ENCODE results near the gene LAMB1. TPM values are rescaled to one million over a fixed set of nuclear protein-coding genes. Genes with fewer than 3 reads are reported as not detected.

LAMB1 gene
- total and polyA plus RNA-seq, 2 of the 13 experiments (the other 11 are each of a cell fraction or from before 2014, with no cell fraction given) = 109 to 124 TPM

DNA sequence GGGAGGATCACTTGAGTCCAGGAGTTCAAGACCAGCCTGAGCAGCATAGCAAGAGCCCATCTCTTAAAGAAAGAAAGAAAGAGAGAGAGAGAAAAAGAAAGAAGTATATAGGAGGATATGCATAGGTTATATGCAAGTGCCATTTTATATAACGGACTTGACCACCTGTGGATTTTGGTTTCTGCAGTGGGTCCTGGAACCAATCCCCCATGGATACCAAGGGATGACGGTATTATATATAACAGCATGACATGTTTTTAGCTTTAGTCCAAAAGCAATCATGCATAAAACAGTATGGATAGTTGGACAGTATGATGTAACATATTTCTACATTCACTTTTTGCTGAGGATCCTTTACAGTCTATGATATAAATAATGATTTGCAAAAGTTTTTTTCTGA lies 66.6 kb downstream of the LAMB1 start (continued):
- TF ChIP-seq, protein P1, sequence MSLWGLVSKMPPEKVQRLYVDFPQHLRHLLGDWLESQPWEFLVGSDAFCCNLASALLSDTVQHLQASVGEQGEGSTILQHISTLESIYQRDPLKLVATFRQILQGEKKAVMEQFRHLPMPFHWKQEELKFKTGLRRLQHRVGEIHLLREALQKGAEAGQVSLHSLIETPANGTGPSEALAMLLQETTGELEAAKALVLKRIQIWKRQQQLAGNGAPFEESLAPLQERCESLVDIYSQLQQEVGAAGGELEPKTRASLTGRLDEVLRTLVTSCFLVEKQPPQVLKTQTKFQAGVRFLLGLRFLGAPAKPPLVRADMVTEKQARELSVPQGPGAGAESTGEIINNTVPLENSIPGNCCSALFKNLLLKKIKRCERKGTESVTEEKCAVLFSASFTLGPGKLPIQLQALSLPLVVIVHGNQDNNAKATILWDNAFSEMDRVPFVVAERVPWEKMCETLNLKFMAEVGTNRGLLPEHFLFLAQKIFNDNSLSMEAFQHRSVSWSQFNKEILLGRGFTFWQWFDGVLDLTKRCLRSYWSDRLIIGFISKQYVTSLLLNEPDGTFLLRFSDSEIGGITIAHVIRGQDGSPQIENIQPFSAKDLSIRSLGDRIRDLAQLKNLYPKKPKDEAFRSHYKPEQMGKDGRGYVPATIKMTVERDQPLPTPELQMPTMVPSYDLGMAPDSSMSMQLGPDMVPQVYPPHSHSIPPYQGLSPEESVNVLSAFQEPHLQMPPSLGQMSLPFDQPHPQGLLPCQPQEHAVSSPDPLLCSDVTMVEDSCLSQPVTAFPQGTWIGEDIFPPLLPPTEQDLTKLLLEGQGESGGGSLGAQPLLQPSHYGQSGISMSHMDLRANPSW (CRISPR knock-in tag; IDR thresholded peaks at IDR 0.05; ENCODE audit: borderline replicate concordance) = no peak
- no peak for TF ChIP-seq GZF1 (CRISPR knock-in tag; IDR thresholded peaks at IDR 0.05)

DNA sequence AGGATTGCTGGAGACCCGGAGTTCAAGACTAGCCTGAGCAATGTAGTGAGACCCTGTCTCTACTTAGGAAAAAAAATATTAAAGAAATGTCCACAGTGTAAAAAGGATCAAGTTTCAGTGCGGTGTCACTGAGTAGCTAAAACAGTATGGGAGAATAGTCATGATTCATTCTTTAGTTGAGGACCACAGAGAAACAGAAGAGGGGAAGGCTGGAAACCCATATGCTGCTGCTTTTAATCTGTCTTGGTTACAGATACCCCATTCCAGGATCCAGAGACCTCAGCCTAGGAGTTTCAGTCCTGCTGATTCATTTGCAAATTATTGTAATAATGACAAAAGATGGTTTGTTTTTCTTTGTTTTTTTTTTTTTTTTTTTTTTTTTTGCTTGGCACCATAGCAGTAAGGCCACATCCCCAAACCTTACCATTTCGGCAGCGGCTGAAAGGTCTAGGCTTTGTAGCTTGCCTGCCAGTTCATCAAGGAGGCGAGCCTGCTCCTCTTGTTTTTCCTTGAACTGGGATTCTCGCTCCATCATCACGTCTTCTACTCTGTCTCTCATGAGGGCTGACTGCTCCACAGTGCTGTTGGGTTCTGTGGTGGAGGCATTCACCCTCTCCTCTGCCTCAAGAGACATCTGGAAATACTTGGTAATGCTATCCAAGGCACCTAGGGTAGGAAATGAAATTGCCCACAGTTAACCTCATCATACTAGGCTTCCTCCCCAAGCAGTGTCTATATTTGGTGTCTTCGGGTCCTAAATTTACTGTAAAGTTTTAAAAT lies 67.8 kb downstream of the LAMB1 start:
- DNase-seq (ENCODE audit: low spot score) (no peak), FAIRE-seq (no peak), ATAC-seq (no peak)
- in situ Hi-C loops (cut with HindIII; ENCODE audit: extremely low pct_ligation_motif_present, low pct_unique_long_range_greater_than_20kb) (no loop called here), intact Hi-C loops (cut with micrococcal nuclease; ENCODE audit: unreplicated experiment) (no loop called here)
- H3K27me3 ChIP-seq (ENCODE audit: control insufficient read depth in 1 of 2, insufficient read depth in 2 of 2, low read length in 2 of 2) = no peaks in the 10 kb centered on the region
- ChIA-PET POLR2A (no interaction called here), CTCF (ENCODE audit: low intra/inter-chr PET ratio, low total read pairs) (no interaction called here)
- H3K9me3 ChIP-seq (ENCODE audit: low read length) = no peaks in the 10 kb centered on the region
- 85% methylated on average over 8 of the region's 8 CpGs for WGBS (ENCODE audit: low lambda C conversion rate)
- H3K36me3 ChIP-seq (replicated peaks in 1 of 2; ENCODE audit: control insufficient read depth in 1 of 2, insufficient read depth in 2 of 2, low read length in 2 of 2) = peaks cover 23 to 59% of the 10 kb centered on the region in 2 experiments; a peak in 4 of 5 replicates
- TF ChIP-seq AGO2 (optimal IDR thresholded peaks at IDR 0.05; ENCODE audit: low read depth, low read length) = no peak
- TF ChIP-seq PRPF4 (IDR thresholded peaks at IDR 0.05; ENCODE audit: low read depth, low read length, poor library complexity, severe bottlenecking) = no peak
- TF ChIP-seq STAG1 (CRISPR knock-in tag; IDR thresholded peaks at IDR 0.05) = no peak
- no peak for TF ChIP-seq PTBP1 (IDR thresholded peaks at IDR 0.05; ENCODE audit: low read depth, low read length, poor library complexity, severe bottlenecking)
- TF ChIP-seq ZNF780A (CRISPR knock-in tag; IDR thresholded peaks at IDR 0.05) = no peak
- no peak for TF ChIP-seq CBX2 (IDR thresholded peaks at IDR 0.05; ENCODE audit: low read depth, low read length)
- TF ChIP-seq CBX2 (CRISPR knock-in tag; IDR thresholded peaks at IDR 0.05; ENCODE audit: low read depth) = no peak
- TF ChIP-seq KDM5B (CRISPR knock-in tag; IDR thresholded peaks at IDR 0.05; ENCODE audit: borderline replicate concordance) = no peak
- TF ChIP-seq, protein P2, sequence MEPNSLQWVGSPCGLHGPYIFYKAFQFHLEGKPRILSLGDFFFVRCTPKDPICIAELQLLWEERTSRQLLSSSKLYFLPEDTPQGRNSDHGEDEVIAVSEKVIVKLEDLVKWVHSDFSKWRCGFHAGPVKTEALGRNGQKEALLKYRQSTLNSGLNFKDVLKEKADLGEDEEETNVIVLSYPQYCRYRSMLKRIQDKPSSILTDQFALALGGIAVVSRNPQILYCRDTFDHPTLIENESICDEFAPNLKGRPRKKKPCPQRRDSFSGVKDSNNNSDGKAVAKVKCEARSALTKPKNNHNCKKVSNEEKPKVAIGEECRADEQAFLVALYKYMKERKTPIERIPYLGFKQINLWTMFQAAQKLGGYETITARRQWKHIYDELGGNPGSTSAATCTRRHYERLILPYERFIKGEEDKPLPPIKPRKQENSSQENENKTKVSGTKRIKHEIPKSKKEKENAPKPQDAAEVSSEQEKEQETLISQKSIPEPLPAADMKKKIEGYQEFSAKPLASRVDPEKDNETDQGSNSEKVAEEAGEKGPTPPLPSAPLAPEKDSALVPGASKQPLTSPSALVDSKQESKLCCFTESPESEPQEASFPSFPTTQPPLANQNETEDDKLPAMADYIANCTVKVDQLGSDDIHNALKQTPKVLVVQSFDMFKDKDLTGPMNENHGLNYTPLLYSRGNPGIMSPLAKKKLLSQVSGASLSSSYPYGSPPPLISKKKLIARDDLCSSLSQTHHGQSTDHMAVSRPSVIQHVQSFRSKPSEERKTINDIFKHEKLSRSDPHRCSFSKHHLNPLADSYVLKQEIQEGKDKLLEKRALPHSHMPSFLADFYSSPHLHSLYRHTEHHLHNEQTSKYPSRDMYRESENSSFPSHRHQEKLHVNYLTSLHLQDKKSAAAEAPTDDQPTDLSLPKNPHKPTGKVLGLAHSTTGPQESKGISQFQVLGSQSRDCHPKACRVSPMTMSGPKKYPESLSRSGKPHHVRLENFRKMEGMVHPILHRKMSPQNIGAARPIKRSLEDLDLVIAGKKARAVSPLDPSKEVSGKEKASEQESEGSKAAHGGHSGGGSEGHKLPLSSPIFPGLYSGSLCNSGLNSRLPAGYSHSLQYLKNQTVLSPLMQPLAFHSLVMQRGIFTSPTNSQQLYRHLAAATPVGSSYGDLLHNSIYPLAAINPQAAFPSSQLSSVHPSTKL (CRISPR knock-in tag; IDR thresholded peaks at IDR 0.05) = no peak
- TF ChIP-seq ZNF101 (CRISPR knock-in tag; IDR thresholded peaks at IDR 0.05; ENCODE audit: borderline replicate concordance, low read depth) = no peak
- no peak for TF ChIP-seq ZNF282 (IDR thresholded peaks at IDR 0.05; ENCODE audit: partially characterized antibody)
- no peak for TF ChIP-seq EHMT2 (IDR thresholded peaks at IDR 0.05; ENCODE audit: borderline replicate concordance, low read depth, low read length)
- no peak for TF ChIP-seq ZSCAN22 (CRISPR knock-in tag; IDR thresholded peaks at IDR 0.05)
- no peak for TF ChIP-seq TBL1XR1 (IDR thresholded peaks at IDR 0.05; ENCODE audit: borderline replicate concordance, low read length, partially characterized antibody)
- no peak overlapping the region for H2AFZ ChIP-seq (ENCODE audit: low read length)
- H3K9ac ChIP-seq (ENCODE audit: insufficient read depth, low read depth, low read length) = no peak overlapping the region
- H3K27ac ChIP-seq (ENCODE audit: extremely low read length, insufficient read depth, low read length) = no peak overlapping the region
- H3K4me1 ChIP-seq (ENCODE audit: insufficient read depth, low read length) = no peaks in the 10 kb centered on the region
- H3K79me2 ChIP-seq (ENCODE audit: insufficient read depth, low read length) = no peaks in the 10 kb centered on the region
- no peak overlapping the region for H3K4me2 ChIP-seq (ENCODE audit: low read depth, low read length)
- BruUV-seq (replicated peaks) = no TSS peak
- H3K4me3 ChIP-seq (replicated peaks in 1 of 3; ENCODE audit: insufficient read depth in 1 of 3, low read depth in 2 of 3, low read length in 3 of 3) = no peak overlapping the region
- no peaks in the 10 kb centered on the region for H4K20me1 ChIP-seq (ENCODE audit: insufficient read depth, low read length)

Measured in HepG2 (cell line).